ENCODE data around the gene SEC11C.

- TF ChIP-seq CTCF (IDR thresholded peaks at IDR 0.05) (no peak), POLR2A (IDR thresholded peaks at IDR 0.05) (no peak)
These were observed 15.3 kb upstream of the SEC11C start for GRCh38 chr18:59124370-59124704.
